GM19397 (cell line): ENCODE results near the gene CARMIL3.
"Not testable (repeated sequence)": the region's sequence is repeated elsewhere in the genome, so short reads cannot be mapped to it uniquely, and the experiment has no call there.

Source experiments
- ATAC-seq: cut with Tn5 transposase; IDR thresholded peaks from one replicate; pipeline ENCODE4 v1.9.1; 2021; ENCODE audit warnings: mild to moderate bottlenecking, moderate library complexity; ENCODE audit not compliant: unreplicated experiment

The CARMIL3 gene, protein sequence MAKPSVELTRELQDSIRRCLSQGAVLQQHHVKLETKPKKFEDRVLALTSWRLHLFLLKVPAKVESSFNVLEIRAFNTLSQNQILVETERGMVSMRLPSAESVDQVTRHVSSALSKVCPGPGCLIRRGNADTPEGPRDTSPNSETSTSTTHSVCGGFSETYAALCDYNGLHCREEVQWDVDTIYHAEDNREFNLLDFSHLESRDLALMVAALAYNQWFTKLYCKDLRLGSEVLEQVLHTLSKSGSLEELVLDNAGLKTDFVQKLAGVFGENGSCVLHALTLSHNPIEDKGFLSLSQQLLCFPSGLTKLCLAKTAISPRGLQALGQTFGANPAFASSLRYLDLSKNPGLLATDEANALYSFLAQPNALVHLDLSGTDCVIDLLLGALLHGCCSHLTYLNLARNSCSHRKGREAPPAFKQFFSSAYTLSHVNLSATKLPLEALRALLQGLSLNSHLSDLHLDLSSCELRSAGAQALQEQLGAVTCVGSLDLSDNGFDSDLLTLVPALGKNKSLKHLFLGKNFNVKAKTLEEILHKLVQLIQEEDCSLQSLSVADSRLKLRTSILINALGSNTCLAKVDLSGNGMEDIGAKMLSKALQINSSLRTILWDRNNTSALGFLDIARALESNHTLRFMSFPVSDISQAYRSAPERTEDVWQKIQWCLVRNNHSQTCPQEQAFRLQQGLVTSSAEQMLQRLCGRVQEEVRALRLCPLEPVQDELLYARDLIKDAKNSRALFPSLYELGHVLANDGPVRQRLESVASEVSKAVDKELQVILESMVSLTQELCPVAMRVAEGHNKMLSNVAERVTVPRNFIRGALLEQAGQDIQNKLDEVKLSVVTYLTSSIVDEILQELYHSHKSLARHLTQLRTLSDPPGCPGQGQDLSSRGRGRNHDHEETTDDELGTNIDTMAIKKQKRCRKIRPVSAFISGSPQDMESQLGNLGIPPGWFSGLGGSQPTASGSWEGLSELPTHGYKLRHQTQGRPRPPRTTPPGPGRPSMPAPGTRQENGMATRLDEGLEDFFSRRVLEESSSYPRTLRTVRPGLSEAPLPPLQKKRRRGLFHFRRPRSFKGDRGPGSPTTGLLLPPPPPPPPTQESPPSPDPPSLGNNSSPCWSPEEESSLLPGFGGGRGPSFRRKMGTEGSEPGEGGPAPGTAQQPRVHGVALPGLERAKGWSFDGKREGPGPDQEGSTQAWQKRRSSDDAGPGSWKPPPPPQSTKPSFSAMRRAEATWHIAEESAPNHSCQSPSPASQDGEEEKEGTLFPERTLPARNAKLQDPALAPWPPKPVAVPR (N-terminal part only)

DNA sequence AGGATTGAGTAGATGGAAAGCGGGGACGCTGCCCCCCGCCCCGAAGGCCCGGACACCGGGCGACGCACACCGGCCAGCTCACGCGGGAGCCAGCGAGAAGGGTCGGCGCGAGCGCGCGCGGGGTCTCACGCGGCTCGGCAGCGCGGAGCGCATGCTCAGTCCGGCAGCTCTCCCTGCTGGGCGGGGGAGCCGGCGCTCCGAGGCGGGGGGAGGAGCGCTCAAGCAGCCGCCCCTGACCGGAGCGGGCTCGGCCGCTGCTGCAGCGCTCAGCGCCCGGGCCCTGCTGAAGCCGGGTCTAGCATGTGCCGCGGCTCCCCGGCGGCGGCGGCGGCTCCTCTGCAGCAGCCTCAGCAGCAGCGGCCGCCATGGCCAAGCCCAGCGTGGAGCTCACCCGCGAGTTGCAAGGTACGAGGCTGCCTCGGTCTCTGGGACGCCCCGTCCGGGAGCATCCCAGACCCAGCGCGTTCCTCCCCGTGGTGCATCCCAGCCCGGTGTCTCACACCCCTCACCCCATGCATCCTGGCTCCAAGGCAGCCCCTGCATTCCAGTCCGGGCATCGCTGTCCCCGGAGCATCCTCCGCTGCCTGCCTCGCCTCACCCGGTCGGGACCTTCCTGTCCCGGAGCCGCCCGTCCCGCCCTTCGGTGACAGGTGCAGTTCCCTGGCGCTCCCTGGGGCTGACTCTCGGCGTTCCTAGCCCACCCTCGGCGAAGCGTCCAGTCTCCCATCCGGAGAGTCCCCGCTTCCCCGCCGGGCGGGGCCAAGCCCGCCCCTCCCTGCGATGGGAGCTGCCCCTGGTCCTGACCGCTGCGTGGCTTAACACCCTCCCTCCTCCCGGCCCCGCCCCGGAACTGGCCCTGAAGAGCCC lies at the start of gene CARMIL3:
CARMIL3 (plus strand) TSS at position 221 of the 867 bp plus-strand sequence; CDS start at position 366, 145 bp downstream.
- peak; percentile 77 for ATAC-seq

DNA sequence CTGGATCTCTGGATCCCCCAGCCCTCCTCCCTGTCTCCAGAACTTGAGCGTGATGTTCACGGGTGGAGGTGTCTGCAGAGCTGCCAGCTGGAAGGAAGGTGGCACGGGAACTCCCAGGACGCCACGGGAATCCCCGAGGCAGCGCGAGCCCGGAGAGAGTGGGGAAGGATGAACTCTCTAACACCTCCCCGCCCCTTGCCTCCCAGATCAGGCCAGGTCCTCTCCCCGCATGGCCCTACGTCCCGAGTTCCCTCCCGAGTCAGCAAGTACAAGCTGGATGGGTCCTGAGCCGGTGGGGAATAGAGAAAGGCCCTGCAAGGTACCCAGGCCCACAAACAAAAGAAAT lies 45.4 kb upstream of the CARMIL3 start:
- peak; percentile 33 for ATAC-seq

GRCh38 chr14:24006817-24007652 lies 44.8 kb upstream of the CARMIL3 start:
- peak; percentile 84 for ATAC-seq

- no peak for ATAC-seq
These were observed 40.8 kb upstream of the CARMIL3 start for GRCh38 chr14:24011051-24011450.

DNA sequence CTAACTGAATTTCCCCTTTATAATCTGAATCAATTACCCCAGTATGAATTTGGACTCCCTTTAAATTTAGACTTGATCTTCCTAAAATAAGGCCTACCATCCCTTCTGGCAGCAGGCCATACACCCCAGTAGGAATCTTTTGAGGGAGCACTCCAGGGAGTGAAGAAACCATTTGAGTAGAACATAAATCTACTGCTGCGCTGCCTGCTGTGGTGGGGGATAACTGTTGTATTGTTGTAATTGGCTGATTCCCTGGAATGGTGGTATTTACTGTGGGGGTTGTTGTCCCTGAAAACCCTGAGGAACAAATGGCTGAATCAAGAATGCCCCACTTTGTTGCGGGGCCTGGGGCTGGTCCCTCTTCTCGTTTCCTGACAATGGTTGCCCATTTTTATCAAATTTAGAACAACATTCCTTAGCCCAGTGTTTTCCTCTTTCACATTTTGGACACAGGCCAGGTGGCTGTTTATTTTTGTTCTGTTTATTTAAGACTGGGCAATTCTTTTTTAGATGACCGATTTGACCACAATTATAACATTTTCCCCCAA lies 39.0 kb upstream of the CARMIL3 start:
- ATAC-seq, result not testable (repeated sequence)

- no peak for ATAC-seq
These were observed 37.9 kb upstream of the CARMIL3 start for GRCh38 chr14:24013654-24014514.

DNA sequence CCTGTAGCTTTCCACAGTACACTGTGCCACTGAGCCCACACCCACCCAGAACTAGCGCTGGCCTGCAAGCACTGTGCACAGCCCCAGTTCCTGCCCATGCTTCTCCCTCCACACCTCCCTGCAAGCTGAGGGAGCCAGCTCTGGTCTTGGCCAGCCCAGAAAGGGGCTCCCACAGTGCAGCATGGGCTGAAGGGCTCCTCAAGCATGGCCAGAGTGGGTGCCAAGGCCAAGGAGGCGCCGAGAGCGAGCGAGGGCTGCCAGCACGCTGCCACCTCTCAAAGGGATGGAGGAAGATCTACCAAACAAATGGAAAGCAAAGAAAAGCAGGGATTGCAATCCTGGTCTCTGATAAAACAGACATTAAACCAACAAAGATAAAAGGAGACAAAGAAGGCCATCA lies 36.1 kb upstream of the CARMIL3 start:
- not testable (repeated sequence) for ATAC-seq

GRCh38 chr14:24018978-24019377 lies 32.8 kb upstream of the CARMIL3 start:
- ATAC-seq, result not testable (repeated sequence)

- not testable (repeated sequence) for ATAC-seq
These were observed 31.9 kb upstream of the CARMIL3 start for GRCh38 chr14:24019944-24020343.

DNA sequence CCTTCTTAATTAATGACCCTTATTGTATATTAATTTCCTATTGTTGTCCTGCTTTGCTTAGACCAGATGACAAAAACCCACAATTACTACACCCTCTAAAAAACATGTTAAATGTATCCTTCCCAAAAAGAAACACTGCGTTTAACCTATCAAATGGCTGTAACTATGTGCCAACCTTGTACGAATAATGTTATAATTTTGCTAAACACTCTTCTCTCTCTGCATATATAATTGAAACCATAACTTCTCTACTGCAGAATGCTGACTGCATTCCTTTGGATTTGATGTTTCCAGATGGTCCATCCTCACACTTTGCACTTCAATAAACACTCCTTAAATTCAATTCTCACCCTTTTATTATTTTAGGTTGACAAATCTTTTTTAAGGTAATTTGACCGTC lies 31.3 kb upstream of the CARMIL3 start:
- not testable (repeated sequence) for ATAC-seq

- ATAC-seq, result not testable (repeated sequence)
These were observed 26.8 kb upstream of the CARMIL3 start for GRCh38 chr14:24024939-24025418.

GRCh38 chr14:24029687-24030086 lies 22.1 kb upstream of the CARMIL3 start:
- not testable (repeated sequence) for ATAC-seq

GRCh38 chr14:24031331-24031730 lies 20.5 kb upstream of the CARMIL3 start:
- ATAC-seq, result not testable (repeated sequence)

DNA sequence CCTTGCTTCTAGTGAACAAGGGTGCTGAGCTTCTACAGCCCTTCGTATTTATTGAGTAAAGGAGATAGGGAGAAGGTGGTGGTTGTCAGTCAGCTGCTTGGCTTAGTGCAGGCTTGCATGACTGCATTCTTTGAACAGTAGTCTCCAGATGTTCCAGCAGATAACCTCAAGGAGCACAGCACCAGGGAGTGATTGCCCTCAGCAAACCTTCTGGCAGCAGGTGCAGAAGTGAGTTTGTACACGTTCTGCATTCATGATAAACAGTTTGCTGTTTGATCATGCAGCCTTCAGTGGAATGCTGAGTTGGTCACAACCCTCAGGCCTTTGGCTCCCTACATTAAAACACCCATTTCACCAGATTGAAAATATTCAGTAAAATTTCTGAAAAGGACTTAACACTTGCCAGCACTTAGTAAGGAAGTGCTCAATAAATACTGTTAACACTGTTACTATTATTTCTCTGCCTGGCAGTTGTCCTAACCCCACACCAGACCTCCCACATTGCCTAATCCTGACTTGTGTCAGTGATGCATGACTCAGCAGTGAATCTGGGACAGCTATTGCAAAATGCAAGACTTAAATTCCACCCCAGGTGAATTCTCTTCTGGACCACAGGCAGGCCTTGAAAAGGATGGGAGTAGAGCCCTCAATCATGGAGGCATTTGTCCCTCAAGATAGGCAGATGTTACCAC lies 18.9 kb upstream of the CARMIL3 start:
- ATAC-seq, result no peak

GRCh38 chr14:24035769-24036168 lies 16.0 kb upstream of the CARMIL3 start:
- ATAC-seq, result peak; percentile 16

GRCh38 chr14:24036169-24036962 lies 15.4 kb upstream of the CARMIL3 start:
- peak; percentile 77 for ATAC-seq
